DOHH2 (cell line): Measurements from ENCODE around the gene USH2A.

ENCODE experiments used
- H3F3A ChIP-seq: fragments of 200-600 bp; sonication (generic), shearing (Covaris generic); 2 replicates; pipeline ENCODE4 v1.6.0; 2016; ENCODE audit warnings: antibody characterized with exemption, mild to moderate bottlenecking; ENCODE audit not compliant: control insufficient read depth, insufficient read depth
- H3K27ac ChIP-seq: fragments of 200-600 bp; sonication (generic); 2 replicates; pipeline ENCODE4 v1.5.1; 2014; ENCODE audit warnings: low read depth, mild to moderate bottlenecking, low read length, moderate library complexity
- H3K27me3 ChIP-seq: fragments of 200-600 bp; sonication (generic); 2 replicates; pipeline ENCODE4 v1.6.1; 2014; ENCODE audit warnings: mild to moderate bottlenecking, low read length, mixed read lengths; ENCODE audit not compliant: control insufficient read depth
- H3K36me3 ChIP-seq: fragments of 200-600 bp; sonication (generic); 2 replicates; pipeline ENCODE4 v1.6.1; 2014; ENCODE audit warnings: mild to moderate bottlenecking, low read length, moderate library complexity, mixed read lengths; ENCODE audit not compliant: control insufficient read depth
- H3K4me1 ChIP-seq: fragments of 200-600 bp; sonication (generic); 2 replicates; pipeline ENCODE4 v1.6.1; 2014; ENCODE audit warnings: mild to moderate bottlenecking, low read length, mixed read lengths; ENCODE audit not compliant: control insufficient read depth
- H3K4me2 ChIP-seq: fragments of 200-600 bp; sonication (generic); 2 replicates; pipeline ENCODE4 v1.6.0; 2014; ENCODE audit warnings: mild to moderate bottlenecking, low read length, moderate library complexity
- H3K4me3 ChIP-seq: fragments of 200-600 bp; sonication (generic); 2 replicates; pipeline ENCODE4 v1.5.1; 2014; ENCODE audit warnings: mild to moderate bottlenecking, low read length, mixed read lengths
- H3K79me2 ChIP-seq: fragments of 200-600 bp; sonication (generic); 2 replicates; pipeline ENCODE4 v1.6.1; 2014; ENCODE audit warnings: mild to moderate bottlenecking, low read length, mixed read lengths; ENCODE audit not compliant: control insufficient read depth
- H3K9me2 ChIP-seq: fragments of 200-600 bp; sonication (generic); replicated peaks from 2 replicates; pipeline ENCODE4 v1.6.1; 2014; ENCODE audit warnings: mild to moderate bottlenecking, low read length, mixed read lengths; ENCODE audit not compliant: control insufficient read depth
- H3K9me3 ChIP-seq: fragments of 200-600 bp; sonication (generic); 2 replicates; pipeline ENCODE4 v1.6.1; 2014; ENCODE audit warnings: antibody characterized with exemption, low read length, mixed read lengths; ENCODE audit not compliant: control insufficient read depth, insufficient read depth
- H4K20me1 ChIP-seq: fragments of 200-600 bp; sonication (generic); 2 replicates; pipeline ENCODE4 v1.6.0; 2014; ENCODE audit warnings: low read depth, mild to moderate bottlenecking, antibody characterized with exemption, low read length, moderate library complexity; ENCODE audit not compliant: control insufficient read depth, insufficient read depth
- CTCF ChIP-seq: fragments of 200-600 bp; sonication (generic); IDR thresholded peaks from one replicate; pipeline ENCODE4 v1.5.1; 2014; ENCODE audit warnings: antibody characterized with exemption, mild to moderate bottlenecking, low read depth, low read length; ENCODE audit not compliant: poor library complexity, severe bottlenecking
- EZH2phosphoT487 ChIP-seq: fragments of 200-600 bp; sonication (generic); IDR thresholded peaks from 2 replicates; pipeline ENCODE4 v1.6.1; 2017; ENCODE audit warnings: borderline replicate concordance, mild to moderate bottlenecking, antibody characterized with exemption, low read length, moderate library complexity, mixed read lengths

The USH2A gene

GRCh38 chr1:215868500-215868899 is 554.7 kb downstream of the USH2A start:
- Histone ChIP-seq H3K4me2 (no peak overlapping the region), H3K4me3 (no peak overlapping the region), H3K9me2 (no peaks in the 10 kb centered on the region), H3F3A (no peaks in the 10 kb centered on the region), H3K27ac (no peak overlapping the region), H3K36me3 (no peaks in the 10 kb centered on the region), H3K79me2 (no peaks in the 10 kb centered on the region), H3K4me1 (no peaks in the 10 kb centered on the region), H3K9me3 (no peaks in the 10 kb centered on the region), H3K27me3 (no peaks in the 10 kb centered on the region), H4K20me1 (no peaks in the 10 kb centered on the region)
- TF ChIP-seq CTCF (no peak), EZH2phosphoT487 (no peak)

GRCh38 chr1:215865060-215865459 is 558.2 kb downstream of the USH2A start:
- Histone ChIP-seq H3K27me3 (no peaks in the 10 kb centered on the region), H3K9me2 (no peaks in the 10 kb centered on the region), H3K27ac (no peak overlapping the region), H3K79me2 (no peaks in the 10 kb centered on the region), H4K20me1 (no peaks in the 10 kb centered on the region), H3K36me3 (no peaks in the 10 kb centered on the region), H3K4me2 (no peak overlapping the region), H3K4me1 (no peaks in the 10 kb centered on the region), H3F3A (no peaks in the 10 kb centered on the region), H3K9me3 (no peaks in the 10 kb centered on the region), H3K4me3 (no peak overlapping the region)
- TF ChIP-seq EZH2phosphoT487 (no peak), CTCF (no peak)

- Histone ChIP-seq H3K27me3 (no peaks in the 10 kb centered on the region), H3K4me3 (no peak overlapping the region), H3K9me2 (no peaks in the 10 kb centered on the region), H3K4me1 (no peaks in the 10 kb centered on the region), H3K27ac (no peak overlapping the region), H3K4me2 (no peak overlapping the region), H3K79me2 (no peaks in the 10 kb centered on the region), H4K20me1 (no peaks in the 10 kb centered on the region), H3K36me3 (no peaks in the 10 kb centered on the region), H3K9me3 (no peaks in the 10 kb centered on the region), H3F3A (no peaks in the 10 kb centered on the region)
- TF ChIP-seq CTCF (no peak), EZH2phosphoT487 (no peak)
Measured at GRCh38 chr1:215863796-215864195, 559.5 kb downstream of the USH2A start.

GRCh38 chr1:215860833-215861232 is 562.4 kb downstream of the USH2A start:
- no peak overlapping the region for H3K4me2 ChIP-seq
- no peaks in the 10 kb centered on the region for H3K4me1 ChIP-seq
- TF ChIP-seq CTCF = no peak
- TF ChIP-seq EZH2phosphoT487 = no peak
- H4K20me1 ChIP-seq = no peaks in the 10 kb centered on the region
- no peaks in the 10 kb centered on the region for H3K9me2 ChIP-seq
- H3K9me3 ChIP-seq = no peaks in the 10 kb centered on the region
- no peaks in the 10 kb centered on the region for H3K36me3 ChIP-seq
- no peak overlapping the region for H3K4me3 ChIP-seq
- no peaks in the 10 kb centered on the region for H3F3A ChIP-seq
- no peak overlapping the region for H3K27ac ChIP-seq
- no peaks in the 10 kb centered on the region for H3K27me3 ChIP-seq
- H3K79me2 ChIP-seq = no peaks in the 10 kb centered on the region
